CD4-positive, alpha-beta T cell treated with Interferon alpha-2 for 1 hour (primary cell): ENCODE data around the gene CBX8.

ENCODE experiments used
- DNase-seq, 2 donors: peaks; one replicate each; pipeline ENCODE4 v3.0.0-alpha.2; 2020 to 2022

CBX8 gene

DNA sequence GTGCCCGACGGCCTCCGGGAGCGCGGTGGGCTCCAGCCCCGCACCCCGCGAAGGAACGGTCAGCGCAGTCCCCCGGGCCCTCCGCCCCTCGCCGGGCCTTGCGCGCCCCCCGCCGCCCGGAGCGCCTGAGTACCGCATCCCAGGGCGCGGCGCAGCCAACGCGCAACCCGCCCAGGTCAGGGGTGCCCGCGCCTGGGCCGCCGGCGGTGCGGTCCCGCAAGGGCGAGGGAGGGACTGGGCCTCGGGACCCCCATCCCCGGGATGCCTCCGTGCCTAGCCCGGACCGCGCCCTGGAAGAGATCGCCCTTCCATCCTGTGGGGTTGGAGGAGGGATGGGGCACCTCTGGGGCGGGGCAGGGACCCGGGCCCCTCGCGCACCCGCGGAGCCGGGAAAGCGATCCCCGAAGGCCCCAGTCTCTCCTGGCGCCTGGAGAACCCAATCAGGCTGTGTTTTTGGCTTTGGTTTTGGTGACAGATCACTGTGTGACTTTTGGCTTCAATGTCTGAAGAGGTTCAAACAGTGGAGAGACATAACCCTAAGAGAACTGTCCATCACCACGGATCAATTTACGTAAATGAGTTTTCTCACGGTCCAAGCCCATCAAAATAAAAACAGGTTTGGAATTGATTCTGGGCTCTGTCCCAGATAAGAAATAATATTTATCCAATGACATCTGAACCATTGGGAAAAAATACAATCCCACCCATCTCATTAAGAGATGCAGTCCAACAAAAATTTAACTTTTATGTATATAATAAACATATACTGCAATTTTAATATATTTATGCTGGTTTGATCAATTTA, 48.4 kb downstream of the CBX8 start:
- no peak for DNase-seq

DNA sequence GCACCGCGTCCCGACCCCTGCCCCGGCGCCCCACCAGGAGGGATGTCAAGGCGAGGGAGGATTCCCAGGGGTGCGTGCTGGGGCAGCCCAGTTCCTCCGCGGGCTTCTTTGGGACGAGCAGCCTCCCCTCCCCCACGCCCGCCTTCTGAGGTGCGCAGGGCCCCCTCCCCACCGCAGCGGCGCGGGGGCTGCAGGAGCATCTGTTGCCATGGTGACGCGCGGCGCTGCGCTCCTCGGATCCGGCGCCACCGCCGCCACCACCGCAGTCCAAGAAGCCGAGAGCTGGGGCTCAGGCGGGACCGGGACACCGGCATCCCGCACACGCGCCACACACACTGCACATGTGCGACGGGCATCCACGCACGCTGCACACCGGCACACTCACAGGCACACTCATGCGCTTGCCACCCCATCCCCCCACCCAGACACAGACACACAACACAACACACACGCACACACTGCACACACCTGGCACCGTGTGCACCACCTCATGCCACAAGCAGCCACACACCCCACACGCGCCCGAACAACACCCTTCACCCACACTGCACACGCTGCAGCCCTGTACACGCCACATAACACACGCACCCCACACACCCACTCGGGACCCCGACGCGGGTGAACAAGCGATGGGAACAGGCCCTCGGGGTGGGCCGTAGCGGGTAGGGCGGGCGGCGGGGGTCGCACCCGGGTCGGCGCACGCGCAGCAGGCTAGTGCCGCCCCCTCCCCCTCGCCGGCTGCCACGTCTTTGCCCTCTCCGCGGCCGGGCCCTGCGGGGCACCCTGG, 49.2 kb downstream of the CBX8 start:
- DNase-seq = no peak

DNA sequence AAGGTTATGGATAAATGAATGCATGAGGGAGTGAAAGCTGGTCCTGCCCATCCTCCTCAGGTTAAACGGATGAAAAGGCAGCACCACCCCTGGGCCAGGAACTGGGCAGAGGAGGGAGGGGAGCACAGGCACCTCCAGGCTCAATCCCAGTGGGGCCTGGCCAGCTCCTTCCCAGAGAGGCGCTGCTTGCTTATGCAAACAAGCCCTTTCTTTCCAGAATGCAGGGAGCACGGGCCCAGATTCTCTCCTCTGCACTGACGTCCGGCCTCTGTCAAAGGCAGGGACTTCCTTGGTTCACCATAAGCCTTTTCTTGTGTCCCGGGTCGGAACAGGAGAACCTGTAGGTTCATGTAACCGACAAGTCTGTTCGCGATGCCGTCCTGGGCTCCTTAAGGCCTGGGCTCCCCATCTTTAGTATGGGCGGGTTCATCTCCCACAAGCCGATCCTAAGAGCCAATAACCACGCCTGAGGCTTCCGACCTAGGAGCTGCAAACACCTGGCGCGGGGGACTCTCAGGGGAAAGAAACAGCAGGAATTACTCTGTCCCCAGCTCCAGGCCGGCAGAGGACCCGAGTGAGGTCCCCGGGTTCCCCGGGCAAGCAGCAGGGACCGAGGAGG, 49.9 kb downstream of the CBX8 start:
- no peak for DNase-seq

DNA sequence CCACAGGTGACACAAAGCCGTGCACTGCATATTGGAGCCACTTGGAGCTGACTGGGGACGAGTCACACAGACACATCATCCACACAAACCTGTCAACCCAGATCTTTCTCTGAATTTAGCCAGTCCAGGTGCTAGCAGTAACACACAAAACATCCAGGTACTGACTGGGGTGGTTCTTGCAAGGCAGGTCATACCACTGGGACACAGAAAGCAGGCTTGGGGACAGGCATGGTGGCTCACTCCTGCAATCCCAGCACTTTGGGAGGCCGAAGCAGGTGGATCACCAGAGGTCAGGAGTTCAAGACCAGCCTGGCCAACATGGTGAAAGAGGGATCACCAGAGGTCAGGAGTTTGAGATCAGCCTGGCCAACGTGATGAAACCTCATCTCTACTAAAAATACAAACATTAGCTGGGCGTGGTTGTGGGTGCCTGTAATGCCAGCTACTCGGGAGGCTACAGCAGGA, 51.2 kb downstream of the CBX8 start:
- no peak for DNase-seq

DNA sequence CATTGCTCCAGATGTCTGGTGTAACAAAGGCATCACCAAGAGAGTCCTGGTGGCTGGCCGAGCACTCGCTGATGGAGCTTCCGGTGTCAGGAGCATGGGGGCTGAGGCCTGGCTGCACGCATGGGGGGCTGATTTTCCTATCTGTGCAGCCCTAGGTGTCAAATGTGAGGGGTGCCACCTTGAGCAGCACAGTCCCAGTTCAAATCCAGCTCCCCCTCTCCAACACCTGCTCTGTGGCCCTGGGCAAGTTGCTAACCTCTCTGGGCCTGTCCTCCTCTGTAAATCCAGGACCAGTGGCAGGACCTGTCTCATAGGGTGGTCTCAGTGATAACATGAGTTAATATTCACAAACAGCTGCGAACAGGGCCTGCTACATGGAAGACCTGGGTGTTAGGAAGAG, 53.3 kb downstream of the CBX8 start:
- no peak for DNase-seq

DNA sequence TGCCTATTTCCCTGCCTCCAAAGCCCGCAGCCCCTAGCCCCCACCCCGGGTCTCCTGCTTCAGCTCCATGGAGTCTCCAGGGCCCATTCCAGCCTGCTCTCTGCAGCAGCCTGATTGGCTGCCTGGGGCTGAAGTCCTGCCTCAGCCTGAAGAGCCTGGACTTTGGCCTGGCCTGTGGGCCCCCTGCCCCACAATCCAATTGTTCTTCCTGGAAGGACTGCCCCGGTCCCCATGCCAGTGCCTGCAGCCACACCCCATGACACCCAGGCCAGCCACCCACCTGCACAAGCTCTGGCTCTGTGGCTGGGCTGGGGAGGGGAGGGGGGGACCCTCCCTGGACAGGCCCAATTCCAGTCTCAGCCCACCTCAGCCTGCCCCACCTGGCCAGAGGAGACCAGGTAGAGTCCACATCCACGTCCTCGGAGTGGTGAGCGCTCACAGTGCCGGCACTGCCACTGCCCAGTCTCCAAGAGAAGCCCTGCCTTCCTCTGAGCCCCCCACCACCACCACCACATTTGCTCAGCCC, 53.9 kb downstream of the CBX8 start:
- no peak for DNase-seq

DNA sequence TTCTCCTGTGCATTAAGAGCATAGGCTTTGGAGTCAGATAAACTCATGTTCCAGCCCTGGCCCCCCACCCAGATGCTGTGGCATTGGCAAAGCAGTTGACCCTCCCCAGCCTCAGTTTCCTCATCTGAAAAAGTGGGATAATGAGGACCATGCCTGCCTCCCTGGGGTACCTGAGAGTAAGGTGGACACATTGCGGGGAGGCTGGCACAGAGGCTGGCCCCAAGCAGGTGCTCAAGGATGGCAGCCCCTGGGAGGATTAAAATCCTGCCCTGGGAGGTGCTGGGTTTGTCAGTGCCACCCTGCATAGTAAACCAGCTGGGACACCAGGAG, 54.3 kb downstream of the CBX8 start:
- no peak for DNase-seq
